K562 (cell line): ENCODE results near the gene SLC7A11. TPM values are rescaled to one million over a fixed set of nuclear protein-coding genes. Genes with fewer than 3 reads are reported as not detected.
A peak's percentile ranks its signal among the peaks of the same experiment; 100 is the strongest.

Experiments
- ATAC-seq: fragments of 200-7000 bp; cut with Tn5 transposase; 3 replicates; pipeline ENCODE4 v1.9.1; 2020; ENCODE audit warnings: moderate library complexity
- BruUV-seq: library from RNA; stranded (reverse); fragments of 400-500 nt; replicated peaks from 2 replicates; lab custom pipeline; 2021; lab: Mats Ljungman, UMichigan
- CTCF ChIA-PET: fragments of 300-600 bp; formaldehyde crosslinking; extraction: SDS; loops from one replicate; lab custom pipeline; 2021; ENCODE audit warnings: low intra/inter-chr PET ratio; lab: Yijun Ruan, JAX
- POLR2A ChIA-PET: fragments of 300-600, 350-650 bp; sonication (Branson Sonifier 250); formaldehyde crosslinking; extraction: SDS; loops from one replicate; lab custom pipeline; 2021; ENCODE audit warnings: antibody characterized with exemption, inconsistent platforms; lab: Yijun Ruan, JAX
- DNase-seq, 4 experiments: peaks; one replicate each; pipeline versions ENCODE4 v3.0.0 to v3.0.0-alpha.2; 2011 to 2018; ENCODE audit warnings: low spot score in 3 of 4, mixed read lengths in 3 of 4; ENCODE audit errors: extremely low read depth in 1 of 4
- FAIRE-seq: peaks from 2 replicates; lab custom pipeline; 2011; peaks lifted over from hg19 to GRCh38; lab: Jason Lieb, UNC
- H2AFZ ChIP-seq: 2 replicates; pipeline ENCODE4 v1.6.0; 2011; ENCODE audit warnings: low read depth, low read length, control low read depth, inconsistent platforms
- H3K27ac ChIP-seq: fragments of 200-600 bp; 3 replicates; pipeline ENCODE4 v1.8.0; 2011; ENCODE audit warnings: low read depth, mild to moderate bottlenecking, control low read depth, inconsistent platforms, low read length, moderate library complexity, mixed read lengths; ENCODE audit errors: extremely low read depth
- H3K27me3 ChIP-seq, 2 experiments: fragments of 300-600 bp in 1 of 2; 2 replicates in 1 of 2; 3 replicates in 1 of 2; pipeline versions ENCODE4 v1.6.0 to v1.8.0; 2011; ENCODE audit warnings: inconsistent platforms in 2 of 2, low read length in 2 of 2, mild to moderate bottlenecking in 1 of 2, mixed read lengths in 1 of 2, moderate library complexity in 1 of 2; ENCODE audit not compliant: control insufficient read depth in 2 of 2, insufficient read depth in 2 of 2
- H3K36me3 ChIP-seq: fragments of 300-600 bp; 3 replicates; pipeline ENCODE4 v1.8.0; 2011; ENCODE audit warnings: mild to moderate bottlenecking, low read length, inconsistent platforms; ENCODE audit not compliant: control insufficient read depth, insufficient read depth
- H3K4me1 ChIP-seq, 2 experiments: fragments of 200-600 bp in 1 of 2; replicated peaks in 1 of 2; 2 replicates in 1 of 2; 3 replicates in 1 of 2; pipeline versions ENCODE4 v1.5.1 to v1.8.0; 2011; ENCODE audit warnings: inconsistent platforms in 2 of 2, low read length in 2 of 2, mild to moderate bottlenecking in 1 of 2, mixed read lengths in 1 of 2, moderate library complexity in 1 of 2; ENCODE audit not compliant: control insufficient read depth in 2 of 2, insufficient read depth in 2 of 2
- H3K4me2 ChIP-seq: 2 replicates; pipeline ENCODE4 v1.6.1; 2011; ENCODE audit warnings: low read length, control low read depth, inconsistent platforms, mixed read lengths; ENCODE audit not compliant: insufficient read depth
- H3K4me3 ChIP-seq: fragments of 200-600 bp; sonication (generic), shearing (Covaris generic); 2 replicates; pipeline ENCODE4 v1.5.1; 2016; ENCODE audit warnings: control low read depth, inconsistent platforms
- H3K79me2 ChIP-seq: fragments of 200-600 bp; 3 replicates; pipeline ENCODE4 v1.8.0; 2011; ENCODE audit warnings: low read length, inconsistent platforms; ENCODE audit not compliant: control insufficient read depth, insufficient read depth
- H3K9ac ChIP-seq, 2 experiments: 2 replicates each; pipeline versions ENCODE4 v1.6.0 to v1.6.1; 2011; ENCODE audit warnings: low read depth in 2 of 2, low read length in 2 of 2, control low read depth in 1 of 2, inconsistent platforms in 1 of 2, mild to moderate bottlenecking in 1 of 2, mixed read lengths in 1 of 2; ENCODE audit not compliant: insufficient read depth in 1 of 2
- H3K9me1 ChIP-seq: one replicate; pipeline ENCODE4 v1.6.0; 2011; ENCODE audit warnings: inconsistent platforms, mild to moderate bottlenecking, low read length, moderate library complexity; ENCODE audit not compliant: control insufficient read depth, insufficient read depth
- H3K9me3 ChIP-seq: replicated peaks from 2 replicates; pipeline ENCODE4 v1.5.1; 2011; ENCODE audit warnings: low read depth, low read length, inconsistent platforms; ENCODE audit not compliant: control insufficient read depth, insufficient read depth
- H4K20me1 ChIP-seq: replicated peaks from 2 replicates; pipeline ENCODE4 v1.6.1; 2011; ENCODE audit warnings: low read length, inconsistent platforms, mixed read lengths; ENCODE audit not compliant: control insufficient read depth, insufficient read depth
- DMBX1 ChIP-seq: fragments of 250-450 bp; sonication (Bioruptor Pico); IDR thresholded peaks from 2 replicates; pipeline ENCODE4 v1.8.0; 2022; ENCODE audit warnings: inconsistent platforms, mild to moderate bottlenecking, moderate library complexity, borderline replicate concordance
- DNMT1 ChIP-seq: fragments of 450-650 bp; IDR thresholded peaks from 2 replicates; pipeline ENCODE4 v1.6.1; 2016; ENCODE audit warnings: antibody characterized with exemption, mild to moderate bottlenecking
- ETV5 ChIP-seq: sonication (generic); formaldehyde crosslinking; IDR thresholded peaks from 2 replicates; pipeline ENCODE4 v1.4.0; 2020; ENCODE audit warnings: low read depth, mild to moderate bottlenecking, missing genetic modification reagents
- FIP1L1 ChIP-seq: fragments of 200-400 bp; formaldehyde crosslinking; IDR thresholded peaks from 2 replicates; pipeline ENCODE4 v1.6.1; 2018; ENCODE audit warnings: mild to moderate bottlenecking, low read depth, low read length; ENCODE audit not compliant: poor library complexity, severe bottlenecking
- HMGN3 ChIP-seq: IDR thresholded peaks from 2 replicates; pipeline ENCODE4 v1.6.1; 2011; ENCODE audit warnings: borderline replicate concordance, low read depth, mild to moderate bottlenecking, mixed read lengths, low read length; ENCODE audit not compliant: insufficient read length; ENCODE audit errors: extremely low read depth
- L3MBTL2 ChIP-seq: fragments of 450-650 bp; IDR thresholded peaks from 2 replicates; pipeline ENCODE4 v1.6.1; 2016; ENCODE audit warnings: mild to moderate bottlenecking, moderate library complexity
- MECOM ChIP-seq: fragments of 250-450 bp; sonication (Bioruptor Pico); IDR thresholded peaks from 2 replicates; pipeline ENCODE4 v1.8.0; 2022; ENCODE audit warnings: inconsistent platforms
- NCOA2 ChIP-seq, 2 experiments: fragments of 450-650 bp; IDR thresholded peaks; 2 replicates each; pipeline ENCODE4 v1.6.1; 2018; ENCODE audit warnings: mild to moderate bottlenecking in 2 of 2, moderate library complexity in 1 of 2; ENCODE audit not compliant: partially characterized antibody in 2 of 2
- NFRKB ChIP-seq: fragments of 450-650 bp; IDR thresholded peaks from 2 replicates; pipeline ENCODE4 v1.6.1; 2016; ENCODE audit warnings: low read depth
- PHTF2 ChIP-seq: fragments of 250-450 bp; sonication (Bioruptor Pico); IDR thresholded peaks from 2 replicates; pipeline ENCODE4 v1.5.0; 2021; ENCODE audit warnings: mild to moderate bottlenecking
- POLR2AphosphoS2 ChIP-seq: IDR thresholded peaks from 2 replicates; pipeline ENCODE4 v1.6.1; 2012; ENCODE audit warnings: low read length, improper control_type of control experiment
- POLR2H ChIP-seq: IDR thresholded peaks from 2 replicates; pipeline ENCODE4 v1.6.1; 2016; ENCODE audit warnings: missing genetic modification characterization, low read depth, mild to moderate bottlenecking, control low read depth, missing compliant biosample characterization, moderate library complexity
- SLC30A9 ChIP-seq: fragments of 250-450 bp; sonication (Bioruptor Pico); IDR thresholded peaks from 2 replicates; pipeline ENCODE4 v1.8.0; 2022; ENCODE audit warnings: mild to moderate bottlenecking, moderate library complexity
- STAG1 ChIP-seq: sonication (generic); formaldehyde crosslinking; IDR thresholded peaks from 2 replicates; pipeline ENCODE4 v1.5.0; 2020; ENCODE audit warnings: missing genetic modification reagents, borderline replicate concordance
- ZNF668 ChIP-seq: fragments of 250-450 bp; sonication (Bioruptor Pico); IDR thresholded peaks from 2 replicates; pipeline ENCODE4 v1.8.0; 2022; ENCODE audit warnings: mild to moderate bottlenecking, inconsistent platforms
- WGBS: fragments of 100-300 bp; shearing (Covaris generic); methylation state at CpG from one replicate; pipeline ENCODE4 v1.1.6; 2016; ENCODE audit warnings: low coverage, mixed read lengths; ENCODE audit not compliant: insufficient coverage; ENCODE audit errors: missing lambda C conversion rate; 5-methylcytosine and 5-hydroxymethylcytosine counted together
- in situ Hi-C: fragments of 300-500 bp; cut with MboI; formaldehyde crosslinking; loops from 4 replicates; pipeline ENCODE4 v1.15.0; 2018; ENCODE audit warnings: inconsistent platforms, mixed read lengths
- intact Hi-C: fragments of 100-400 bp; cut with micrococcal nuclease; formaldehyde crosslinking; loops from 2 replicates; pipeline ENCODE4 v1.14.2; 2022
- polyA plus RNA-seq, 8 experiments: library from polyadenylated mRNA; depleted of rRNA in 4 of 8; stranded (reverse) in 5 of 8; unstranded in 3 of 8; fragments of >200 nt; fragmentation: Nextera tagmentation in 2 of 8; fragmentation: Illumina TruSeq in 1 of 8; extraction: Ambion mirVana in 2 of 8; extraction: Trizol in 1 of 8; gene quantifications; 2 replicates each; pipeline versions ENCODE4 v1.2.1 to v1.2.3, GENCODE V29; 2011 to 2014; ENCODE audit warnings: inconsistent platforms in 1 of 8, missing spikeins in 1 of 8
- total RNA-seq, 7 experiments: library from RNA; depleted of rRNA in 6 of 7; stranded (reverse); fragments of >200 nt in 6 of 7; fragmentation: Illumina TruSeq in 2 of 7; extraction: Trizol in 2 of 7; gene quantifications; 2 replicates each; pipeline versions ENCODE4 v1.2.1 to v1.2.3, GENCODE V29; 2011 to 2021; ENCODE audit warnings: low replicate concordance in 1 of 7

The SLC7A11 gene
- total and polyA plus RNA-seq, 9 of the 15 experiments (the other 6 are each of a cell fraction or from before 2014, with no cell fraction given) = 4.5 to 26.1 (median 13.5) TPM

DNA sequence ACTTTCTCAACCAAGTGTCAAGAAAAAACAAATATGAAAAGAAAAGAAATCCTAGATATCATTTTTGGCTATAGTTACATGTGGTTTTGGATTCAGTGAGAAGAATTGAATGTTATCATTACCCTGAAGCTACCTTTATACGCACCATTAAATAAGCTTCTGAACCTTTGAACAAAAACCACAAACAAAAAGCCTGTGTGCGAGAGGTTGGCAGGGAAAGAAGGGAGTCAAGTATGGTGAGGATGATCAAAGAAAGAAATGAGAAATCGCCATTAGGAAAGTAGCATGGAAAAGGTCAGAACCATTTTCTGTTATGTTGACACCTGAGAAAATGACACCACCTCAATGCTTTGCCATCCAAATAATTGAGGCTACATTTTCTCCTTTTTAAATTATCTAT is 1.2 kb upstream of the SLC7A11 start (continued):
- TF ChIP-seq FIP1L1 = no peak
- TF ChIP-seq ZNF668 (CRISPR knock-in tag) = peak; percentile 61; the same call in 1 of the 2 replicates
- TF ChIP-seq MECOM (CRISPR knock-in tag) = peak; percentile 61; the same call in 1 of the 2 replicates
- TF ChIP-seq DMBX1 = peak; percentile 53; the same call in 1 of the 2 replicates
- TF ChIP-seq L3MBTL2 = peak; percentile 43; the same call in 1 of the 2 replicates

DNA sequence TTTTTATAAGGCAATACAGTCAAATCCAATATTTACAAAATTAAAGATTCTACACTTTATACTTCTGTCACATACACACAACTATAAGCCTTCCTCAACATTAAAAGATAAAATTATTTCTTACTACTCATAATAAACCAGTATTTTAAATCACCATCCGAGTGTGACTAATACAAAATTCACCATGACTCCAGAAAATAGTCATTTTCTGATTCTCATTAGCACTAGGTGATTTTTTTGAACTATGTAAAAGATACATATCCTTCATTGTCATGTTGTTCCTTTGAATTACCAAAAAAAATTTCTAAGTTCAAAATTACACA is 646 bp upstream of the SLC7A11 start:
- Histone ChIP-seq H3K79me2 (peaks cover 44% of the 10 kb centered on the region), H3K27ac (peak overlapping the region; percentile 99), H3K9me1 (no peaks in the 10 kb centered on the region), H3K9ac (peak overlapping the region in 1 of 2 experiments; percentile 83; a peak in 2 of 4 replicates), H3K36me3 (no peaks in the 10 kb centered on the region), H3K27me3 (no peaks in the 10 kb centered on the region), H3K4me2 (peak overlapping the region; percentile 33; the same call in 1 of the 2 replicates), H3K9me3 (no peaks in the 10 kb centered on the region), H3K4me1 (peaks cover 0 to 11% of the 10 kb centered on the region in 2 experiments; a peak in 4 of 5 replicates), H4K20me1 (no peaks in the 10 kb centered on the region), H3K4me3 (0 out of 2 replicates have a peak overlapping the region, but pooled peaks have one; percentile 5), H2AFZ (peak overlapping the region; percentile 99)
- in situ Hi-C loops (no loop called here), intact Hi-C loops (loop anchor here (2.0 to 10.0 kb wide), 4 partner anchors 196 to 772 kb away; partner anchors contain the start of gene NOCT)
- TSS peak; percentile 94 for BruUV-seq
- WGBS = 0% methylated on average over 1 of the region's 1 CpG
- FAIRE-seq (no peak), ATAC-seq (no peak), DNase-seq (no peak)
- ChIA-PET POLR2A (interaction anchor here (0.6 to 4.9 kb wide), 12 partner anchors 8 to 681 kb away, joined by 3 to 40 read pairs (median 4); no protein-coding TSS in a partner anchor), CTCF (no interaction called here)
- TF ChIP-seq ETV5 = no peak
- TF ChIP-seq POLR2AphosphoS2 = no peak
- no peak for TF ChIP-seq HMGN3
- TF ChIP-seq DNMT1 = no peak
- TF ChIP-seq NFRKB = peak; percentile 28; the same call in 1 of the 2 replicates
- no peak for TF ChIP-seq STAG1 (CRISPR knock-in tag)
- peak; percentile 33 for TF ChIP-seq POLR2H (tag)
- TF ChIP-seq PHTF2 (CRISPR knock-in tag) = no peak
- TF ChIP-seq SLC30A9 (CRISPR knock-in tag) = no peak
- peak in 1 of 2 experiments; percentile 37 for TF ChIP-seq NCOA2 (IDR thresholded peaks at IDR 0.05; ENCODE audit: partially characterized antibody in 2 of 2)
